ENCODE results near the gene SLC1A2.

The SLC1A2 gene

DNA sequence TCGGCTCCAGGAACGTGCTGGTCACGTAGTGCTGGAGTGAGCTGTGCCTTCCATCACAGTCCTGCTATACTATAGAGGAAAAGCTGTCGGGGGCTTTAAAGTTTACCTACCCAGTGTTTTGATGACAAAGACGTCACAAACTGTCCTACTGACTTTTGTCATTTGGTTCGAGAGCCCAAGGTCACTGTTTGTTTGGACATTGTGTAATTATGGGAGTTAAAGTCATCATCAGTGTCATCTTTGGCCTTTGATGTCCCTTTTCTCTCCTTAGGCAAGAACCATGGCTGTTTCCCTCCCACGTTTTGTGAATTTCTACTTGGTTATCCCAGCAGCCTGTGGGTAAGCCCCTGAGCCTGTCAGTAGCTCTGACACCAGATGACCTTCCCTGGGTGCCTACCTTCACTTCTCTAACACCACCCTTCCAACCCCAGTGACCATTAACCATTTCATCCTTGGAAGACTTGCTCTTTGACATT, 59.3 kb downstream of the SLC1A2 start:
- Histone ChIP-seq H3K27ac (no peak overlapping the region), H3K27me3 (ENCODE audit: insufficient read depth, low read depth, severe bottlenecking) (no peaks in the 10 kb centered on the region), H3K4me3 (ENCODE audit: low read depth, low read length) (no peak overlapping the region), H3K36me3 (peaks cover 10% of the 10 kb centered on the region), H3K9me3 (ENCODE audit: severe bottlenecking) (no peaks in the 10 kb centered on the region)
- no peak for DNase-seq
- TF ChIP-seq, protein P1, sequence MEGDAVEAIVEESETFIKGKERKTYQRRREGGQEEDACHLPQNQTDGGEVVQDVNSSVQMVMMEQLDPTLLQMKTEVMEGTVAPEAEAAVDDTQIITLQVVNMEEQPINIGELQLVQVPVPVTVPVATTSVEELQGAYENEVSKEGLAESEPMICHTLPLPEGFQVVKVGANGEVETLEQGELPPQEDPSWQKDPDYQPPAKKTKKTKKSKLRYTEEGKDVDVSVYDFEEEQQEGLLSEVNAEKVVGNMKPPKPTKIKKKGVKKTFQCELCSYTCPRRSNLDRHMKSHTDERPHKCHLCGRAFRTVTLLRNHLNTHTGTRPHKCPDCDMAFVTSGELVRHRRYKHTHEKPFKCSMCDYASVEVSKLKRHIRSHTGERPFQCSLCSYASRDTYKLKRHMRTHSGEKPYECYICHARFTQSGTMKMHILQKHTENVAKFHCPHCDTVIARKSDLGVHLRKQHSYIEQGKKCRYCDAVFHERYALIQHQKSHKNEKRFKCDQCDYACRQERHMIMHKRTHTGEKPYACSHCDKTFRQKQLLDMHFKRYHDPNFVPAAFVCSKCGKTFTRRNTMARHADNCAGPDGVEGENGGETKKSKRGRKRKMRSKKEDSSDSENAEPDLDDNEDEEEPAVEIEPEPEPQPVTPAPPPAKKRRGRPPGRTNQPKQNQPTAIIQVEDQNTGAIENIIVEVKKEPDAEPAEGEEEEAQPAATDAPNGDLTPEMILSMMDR (IDR thresholded peaks at IDR 0.05; ENCODE audit: low read depth, low read length), result no peak

DNA sequence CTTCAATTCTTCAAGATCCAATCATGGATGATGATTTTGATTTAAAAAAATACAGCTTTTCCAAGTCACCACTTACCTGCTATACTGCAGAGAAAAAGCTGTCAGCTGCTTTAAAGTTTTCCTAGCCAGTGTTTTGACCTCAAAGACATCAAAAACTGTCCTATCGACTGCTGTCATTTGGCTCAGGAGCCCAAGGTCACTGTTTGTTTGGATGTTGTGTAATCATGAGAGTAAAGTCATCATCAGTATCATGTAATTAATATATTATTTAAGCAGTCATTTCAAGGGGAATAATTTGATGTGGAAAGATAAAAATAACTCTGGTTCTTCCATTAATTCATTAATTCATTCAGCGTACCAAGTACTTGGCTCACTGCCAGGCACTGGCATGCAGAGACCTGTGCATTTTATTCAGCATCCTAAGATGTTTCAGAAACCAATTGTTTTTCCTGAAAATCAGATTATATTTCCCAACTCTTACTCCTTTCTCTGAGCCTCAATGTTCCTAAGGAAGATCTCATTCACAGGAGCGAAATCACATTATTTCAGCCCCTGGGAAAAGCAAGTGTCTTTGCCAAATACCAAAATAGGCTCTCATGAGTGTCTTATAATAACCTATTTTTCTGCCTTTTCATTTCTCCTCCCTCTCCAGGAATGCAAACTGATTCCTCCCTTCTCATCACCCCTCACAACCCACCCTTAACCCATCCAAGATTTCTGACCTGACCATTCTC, 59.9 kb downstream of the SLC1A2 start:
- TF ChIP-seq, protein P1 (IDR thresholded peaks at IDR 0.05; ENCODE audit: low read depth, low read length), result no peak
- DNase-seq, result no peak
- H3K4me3 ChIP-seq (ENCODE audit: low read depth, low read length), result no peak overlapping the region
- peaks cover 10% of the 10 kb centered on the region for H3K36me3 ChIP-seq
- H3K27me3 ChIP-seq (ENCODE audit: insufficient read depth, low read depth, severe bottlenecking), result no peaks in the 10 kb centered on the region
- H3K27ac ChIP-seq, result no peak overlapping the region
- H3K9me3 ChIP-seq (ENCODE audit: severe bottlenecking), result no peaks in the 10 kb centered on the region

DNA sequence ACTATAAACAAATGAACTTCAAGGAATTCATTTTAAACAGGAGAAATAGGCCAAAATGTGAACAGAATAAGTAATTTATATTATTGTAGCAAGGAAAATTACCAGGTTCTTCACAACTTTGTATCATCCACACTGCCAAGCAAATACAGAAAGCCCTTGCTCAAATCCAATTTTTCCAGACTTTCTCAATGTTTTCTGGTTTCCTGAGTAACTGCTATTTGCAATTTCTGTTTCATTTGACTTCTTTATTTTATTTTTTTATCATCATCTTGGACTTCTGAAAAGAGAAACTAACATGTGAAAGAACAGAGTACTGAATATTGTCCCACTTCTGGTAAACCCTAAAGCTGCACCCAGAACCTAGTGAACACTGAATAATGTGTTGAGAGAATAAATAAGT, 61.0 kb downstream of the SLC1A2 start:
- TF ChIP-seq, protein P1 (IDR thresholded peaks at IDR 0.05; ENCODE audit: low read depth, low read length), result no peak
- Histone ChIP-seq H3K4me3 (ENCODE audit: low read depth, low read length) (no peak overlapping the region), H3K9me3 (ENCODE audit: severe bottlenecking) (no peaks in the 10 kb centered on the region), H3K27ac (no peak overlapping the region), H3K36me3 (peaks cover 6% of the 10 kb centered on the region), H3K27me3 (ENCODE audit: insufficient read depth, low read depth, severe bottlenecking) (no peaks in the 10 kb centered on the region)
- no peak for DNase-seq

DNA sequence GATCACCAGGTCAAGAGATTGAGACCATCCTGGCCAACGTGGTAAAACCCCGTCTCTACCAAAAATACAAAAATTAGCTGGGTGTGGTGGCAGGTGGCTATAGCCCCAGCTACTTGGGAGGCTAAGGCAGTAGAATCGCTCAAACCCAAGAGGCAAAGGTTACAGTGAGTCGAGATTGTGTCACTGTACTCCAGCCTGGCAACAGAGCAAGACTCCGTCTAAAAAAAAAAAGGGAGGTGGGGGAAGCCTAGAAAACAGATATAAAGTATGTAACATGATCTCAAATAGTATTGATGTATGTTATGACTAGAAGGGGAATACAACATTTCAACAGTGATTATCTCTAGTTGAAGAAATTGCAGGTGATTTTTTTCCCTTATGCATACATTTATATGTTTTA, 61.4 kb downstream of the SLC1A2 start:
- no peak for DNase-seq
- no peak overlapping the region for H3K4me3 ChIP-seq (ENCODE audit: low read depth, low read length)
- TF ChIP-seq, protein P1 (IDR thresholded peaks at IDR 0.05; ENCODE audit: low read depth, low read length), result no peak
- no peaks in the 10 kb centered on the region for H3K27me3 ChIP-seq (ENCODE audit: insufficient read depth, low read depth, severe bottlenecking)
- no peaks in the 10 kb centered on the region for H3K9me3 ChIP-seq (ENCODE audit: severe bottlenecking)
- peaks cover 6% of the 10 kb centered on the region for H3K36me3 ChIP-seq
- no peak overlapping the region for H3K27ac ChIP-seq

DNA sequence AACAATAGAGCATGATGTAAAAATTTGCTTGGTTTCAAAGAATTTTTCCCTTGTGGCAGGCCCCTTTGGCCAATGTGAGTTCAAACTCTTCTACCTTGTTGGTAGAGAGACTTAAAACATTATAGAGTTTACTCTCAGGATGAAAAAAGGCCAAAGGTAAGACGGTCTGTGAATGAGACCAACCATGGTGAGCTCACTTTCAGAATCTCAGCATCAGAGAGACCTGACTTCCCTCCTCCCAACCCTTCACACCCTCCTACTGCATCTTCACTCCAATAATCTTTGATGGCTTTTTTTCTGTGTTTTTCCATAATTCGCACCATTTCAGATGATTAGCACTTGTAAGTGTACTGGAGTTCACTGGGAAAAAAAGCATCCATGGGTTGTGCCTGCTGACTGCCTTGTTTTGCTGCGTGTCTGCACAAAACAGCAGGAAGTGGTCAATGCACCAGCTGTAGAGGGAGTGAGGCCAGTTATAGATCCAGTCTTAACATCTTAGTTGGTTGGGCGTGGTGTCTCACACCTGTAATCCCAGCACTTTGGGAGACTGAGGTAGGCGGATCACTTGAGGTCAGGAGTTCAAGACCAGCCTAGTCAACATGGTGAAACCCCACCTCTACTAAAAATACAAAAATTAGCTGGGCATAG, 64.1 kb downstream of the SLC1A2 start:
- H3K4me3 ChIP-seq (ENCODE audit: low read depth, low read length), result no peak overlapping the region
- no peaks in the 10 kb centered on the region for H3K9me3 ChIP-seq (ENCODE audit: severe bottlenecking)
- DNase-seq, result no peak
- no peak overlapping the region for H3K27ac ChIP-seq
- H3K36me3 ChIP-seq, result no peaks in the 10 kb centered on the region; the same call in 1 of the 2 replicates
- H3K27me3 ChIP-seq (ENCODE audit: insufficient read depth, low read depth, severe bottlenecking), result no peaks in the 10 kb centered on the region
- TF ChIP-seq, protein P1 (IDR thresholded peaks at IDR 0.05; ENCODE audit: low read depth, low read length), result no peak

Measured in WERI-Rb-1 (cell line).